HG03108 (cell line): ENCODE data around the gene TBC1D22B.
A peak's percentile ranks its signal among the peaks of the same experiment; 100 is the strongest.
"Not testable (repeated sequence)": the region's sequence is repeated elsewhere in the genome, so short reads cannot be mapped to it uniquely, and the experiment has no call there.

ENCODE experiments used
- ATAC-seq: cut with Tn5 transposase; IDR thresholded peaks from one replicate; pipeline ENCODE4 v1.9.1; 2021; ENCODE audit warnings: moderate library complexity; ENCODE audit not compliant: unreplicated experiment

Gene TBC1D22B

GRCh38 chr6:37265860-37266259 is 8.3 kb downstream of the TBC1D22B start:
- ATAC-seq = no peak

- no peak for ATAC-seq
These were observed 11.5 kb downstream of the TBC1D22B start for GRCh38 chr6:37269105-37269504.

- ATAC-seq = no peak
These were observed 15.4 kb downstream of the TBC1D22B start for GRCh38 chr6:37272834-37273566.

- ATAC-seq = no peak
These were observed 16.1 kb downstream of the TBC1D22B start for GRCh38 chr6:37273690-37274089.

- no peak for ATAC-seq
These were observed 17.8 kb downstream of the TBC1D22B start for GRCh38 chr6:37275350-37275749.

- ATAC-seq = peak; percentile 66
These were observed 19.4 kb downstream of the TBC1D22B start for GRCh38 chr6:37277001-37277409.

- no peak for ATAC-seq
These were observed 22.0 kb downstream of the TBC1D22B start for GRCh38 chr6:37279366-37280134.

- no peak for ATAC-seq
These were observed 22.8 kb downstream of the TBC1D22B start for GRCh38 chr6:37280162-37280887.

- no peak for ATAC-seq
These were observed 24.8 kb downstream of the TBC1D22B start for GRCh38 chr6:37282371-37282770.

GRCh38 chr6:37283268-37283667 is 25.7 kb downstream of the TBC1D22B start:
- ATAC-seq = no peak

GRCh38 chr6:37283671-37284151 is 26.1 kb downstream of the TBC1D22B start:
- ATAC-seq = no peak

- no peak for ATAC-seq
These were observed 27.2 kb downstream of the TBC1D22B start for GRCh38 chr6:37284781-37285180.

- ATAC-seq = no peak
These were observed 28.3 kb downstream of the TBC1D22B start for GRCh38 chr6:37285861-37286311.

GRCh38 chr6:37287519-37288157 is 30.1 kb downstream of the TBC1D22B start:
- ATAC-seq = no peak

GRCh38 chr6:37288247-37288646 is 30.7 kb downstream of the TBC1D22B start:
- ATAC-seq = no peak

- ATAC-seq = no peak
These were observed 32.4 kb downstream of the TBC1D22B start for GRCh38 chr6:37289931-37290330.

GRCh38 chr6:37293426-37293825 is 35.9 kb downstream of the TBC1D22B start:
- no peak for ATAC-seq

GRCh38 chr6:37297637-37298036 is 40.1 kb downstream of the TBC1D22B start:
- ATAC-seq = not testable (repeated sequence)

GRCh38 chr6:37298958-37299357 is 41.4 kb downstream of the TBC1D22B start:
- ATAC-seq = no peak

GRCh38 chr6:37299990-37300389 is 42.4 kb downstream of the TBC1D22B start:
- ATAC-seq = no peak
